SIG-M5 treated with dmso at 0.1 percent for 504 hours (cell line): Measurements from ENCODE around the gene ARL17B.
"Not testable (repeated sequence)": the region's sequence is repeated elsewhere in the genome, so short reads cannot be mapped to it uniquely, and the experiment has no call there.

Experiments used
- DNase-seq: peaks from one replicate; lab custom pipeline; 2025; ENCODE audit not compliant: unreplicated experiment; lab: John Stamatoyannopoulos, UW

The ARL17B gene

GRCh38 chr17:46252804-46253203 is 108.8 kb downstream of the ARL17B start:
- DNase-seq = not testable (repeated sequence)

GRCh38 chr17:46249153-46249552 is 112.4 kb downstream of the ARL17B start:
- DNase-seq = not testable (repeated sequence)

- not testable (repeated sequence) for DNase-seq
Observed at GRCh38 chr17:46244949-46245768, 116.4 kb downstream of the ARL17B start.

GRCh38 chr17:46244339-46244913 is 117.1 kb downstream of the ARL17B start:
- DNase-seq = not testable (repeated sequence)

- DNase-seq = not testable (repeated sequence)
Observed at GRCh38 chr17:46243928-46244327, 117.6 kb downstream of the ARL17B start.

- DNase-seq = not testable (repeated sequence)
Observed at GRCh38 chr17:46243505-46243904, 118.1 kb downstream of the ARL17B start.

GRCh38 chr17:46231359-46231758 is 130.2 kb downstream of the ARL17B start:
- DNase-seq = not testable (repeated sequence)

GRCh38 chr17:46225274-46225794 is 136.2 kb downstream of the ARL17B start:
- DNase-seq = peak; percentile 88

GRCh38 chr17:46224864-46225263 is 136.7 kb downstream of the ARL17B start:
- not testable (repeated sequence) for DNase-seq
